Superior temporal gyrus (tissue), 1 donor: ENCODE measurements around the gene POLN.
"Not testable (repeated sequence)": the region's sequence is repeated elsewhere in the genome, so short reads cannot be mapped to it uniquely, and the experiment has no call there.

Source experiments
- DNase-seq: peaks from one replicate; pipeline ENCODE4 v3.0.0-alpha.2; 2016; ENCODE audit errors: extremely low spot score

The POLN gene

DNA sequence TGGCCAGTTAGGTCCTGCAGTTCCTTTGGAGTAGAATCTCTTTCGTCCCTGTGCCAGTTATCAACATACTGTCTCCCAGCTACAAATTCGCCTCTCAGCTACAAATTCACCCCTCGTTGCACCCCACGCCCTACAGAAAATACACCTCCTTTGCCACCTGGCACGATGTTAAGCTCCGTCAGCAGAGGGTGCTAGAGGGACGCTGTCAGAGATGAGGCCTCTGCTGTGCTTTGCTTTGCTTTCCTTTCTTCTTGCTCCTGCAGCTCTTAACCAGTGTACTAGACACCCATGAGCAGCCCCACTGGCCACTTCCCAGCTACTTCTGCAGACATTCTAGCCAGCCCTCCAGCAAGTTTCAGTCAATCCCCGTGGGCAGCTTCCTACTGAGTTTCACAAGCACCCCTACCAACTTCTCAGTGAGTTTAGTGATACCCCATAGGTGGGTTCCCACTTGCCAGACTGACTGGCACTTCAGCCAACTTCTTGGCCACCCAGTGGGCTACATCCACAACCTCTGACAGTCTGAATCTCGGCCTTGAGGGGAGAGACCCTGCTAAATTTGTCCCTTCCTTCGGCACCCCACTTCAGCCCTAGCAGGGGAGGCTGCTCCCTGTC lies 21.8 kb downstream of the POLN start:
- DNase-seq = peak; percentile 88

DNA sequence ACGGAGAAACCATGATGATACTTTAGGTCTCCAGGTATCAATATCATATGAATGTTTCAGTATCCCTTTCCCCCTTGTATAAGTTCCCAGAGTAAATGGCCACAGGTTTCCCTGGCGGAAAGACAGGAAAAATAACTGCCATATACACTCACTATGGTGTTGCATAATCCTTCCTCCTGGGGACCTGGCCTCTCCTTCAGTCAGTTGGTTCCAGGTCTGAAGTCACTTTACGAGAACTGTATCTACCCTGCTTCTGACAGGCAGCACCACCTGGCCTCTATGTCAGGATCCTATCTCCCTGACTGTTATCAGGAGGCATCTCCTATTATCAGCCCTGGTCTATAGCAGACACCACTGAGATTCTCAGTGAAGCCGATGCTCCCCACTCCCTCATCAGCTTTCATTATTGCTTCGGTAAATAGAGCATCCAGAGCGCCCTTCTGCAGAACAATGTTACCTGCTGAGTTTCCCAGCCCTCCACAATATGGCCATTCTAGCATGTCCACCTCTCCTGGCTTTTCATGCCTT lies 22.6 kb downstream of the POLN start:
- no peak for DNase-seq

GRCh38 chr4:2218436-2218835 lies 23.5 kb downstream of the POLN start:
- no peak for DNase-seq

DNA sequence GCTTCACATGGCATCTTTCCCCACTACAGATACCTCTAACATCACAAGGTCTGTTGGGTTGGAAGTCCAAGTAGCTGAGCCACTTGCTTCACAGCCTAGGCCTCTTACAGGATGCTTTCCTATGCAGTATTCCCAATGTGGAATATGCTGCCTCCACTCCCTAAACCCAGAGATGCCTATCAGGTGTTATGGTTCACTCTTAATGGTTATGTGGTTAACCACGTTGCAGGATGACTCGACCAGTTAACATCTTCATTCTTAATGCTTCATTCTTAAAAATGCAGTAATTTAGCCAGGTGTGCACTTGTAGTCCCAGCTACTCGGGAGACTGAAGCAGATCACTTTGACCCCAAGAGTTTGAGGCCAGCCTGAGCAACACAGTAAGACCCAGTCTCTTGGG lies 24.2 kb downstream of the POLN start:
- no peak for DNase-seq

- no peak for DNase-seq
Observed at GRCh38 chr4:2212831-2213230, 29.1 kb downstream of the POLN start.

- not testable (repeated sequence) for DNase-seq
Observed at GRCh38 chr4:2202789-2203188, 39.1 kb downstream of the POLN start.

GRCh38 chr4:2194496-2194895 lies 47.4 kb downstream of the POLN start:
- no peak for DNase-seq

DNA sequence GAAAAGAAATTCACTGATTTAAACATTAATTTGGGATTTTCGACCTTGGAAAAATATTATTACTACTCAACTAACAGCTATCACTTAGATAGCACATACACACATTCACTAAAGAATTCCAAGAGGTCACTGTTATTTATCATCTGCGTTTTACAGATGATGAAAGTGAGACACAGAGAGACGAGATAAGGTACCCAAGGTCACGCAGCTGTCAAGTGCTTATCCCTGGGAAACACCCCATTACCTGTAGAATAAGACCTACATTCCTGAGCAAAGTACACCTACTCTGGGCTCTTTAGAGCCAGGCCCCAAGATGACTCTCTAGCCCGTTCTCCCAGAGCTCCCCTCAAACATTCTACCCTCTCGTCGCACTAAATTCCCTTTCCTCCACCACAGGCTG lies 48.6 kb downstream of the POLN start:
- DNase-seq = no peak

DNA sequence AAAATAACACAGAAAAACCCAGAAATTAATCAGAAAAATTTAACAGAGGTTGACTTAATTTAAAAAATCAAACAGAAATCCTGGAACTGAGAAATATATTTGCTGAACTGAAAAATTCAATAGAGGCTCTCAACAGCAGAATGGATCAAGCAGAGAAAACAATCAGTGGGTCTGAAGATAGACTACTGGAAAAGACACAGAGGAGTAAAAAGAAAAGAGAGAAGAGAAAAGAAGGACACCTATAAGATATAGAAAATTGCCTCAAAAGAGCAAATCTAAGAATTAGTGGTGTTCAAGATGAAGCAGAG lies 55.1 kb downstream of the POLN start:
- DNase-seq = no peak

DNA sequence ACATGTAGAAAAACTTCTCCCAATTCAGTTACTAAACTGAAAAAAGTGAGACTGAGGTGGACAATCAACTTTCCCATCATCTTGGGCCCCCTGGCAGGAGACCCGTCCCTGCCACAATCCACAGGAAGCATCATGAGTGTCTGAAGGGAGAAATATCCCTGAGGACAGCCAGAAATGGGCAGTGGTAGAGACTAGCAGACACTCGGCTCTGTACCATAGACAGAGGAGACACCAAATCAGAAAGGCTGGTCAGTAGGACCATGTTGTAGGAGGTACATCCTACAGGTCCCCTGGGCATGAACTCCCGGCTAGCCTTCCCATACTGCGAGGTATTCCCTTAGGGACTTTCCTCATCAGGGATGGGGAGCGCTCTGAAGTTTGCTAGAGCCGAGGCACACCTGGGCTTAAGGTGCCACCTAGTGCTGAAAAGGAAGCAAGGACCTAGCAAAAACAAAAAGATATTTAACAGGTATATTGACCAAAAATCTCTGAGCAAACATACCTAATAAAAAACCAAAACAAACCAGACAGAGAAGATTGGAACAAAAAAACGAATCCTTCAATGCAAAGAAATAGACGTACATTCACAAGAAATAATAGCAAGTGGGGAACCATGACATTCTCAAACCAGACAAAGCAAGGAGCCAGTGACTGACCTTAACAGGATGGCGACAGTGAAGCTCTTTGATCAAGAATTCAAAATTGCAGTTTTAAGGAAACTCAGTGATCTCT lies 55.6 kb downstream of the POLN start:
- DNase-seq = no peak

DNA sequence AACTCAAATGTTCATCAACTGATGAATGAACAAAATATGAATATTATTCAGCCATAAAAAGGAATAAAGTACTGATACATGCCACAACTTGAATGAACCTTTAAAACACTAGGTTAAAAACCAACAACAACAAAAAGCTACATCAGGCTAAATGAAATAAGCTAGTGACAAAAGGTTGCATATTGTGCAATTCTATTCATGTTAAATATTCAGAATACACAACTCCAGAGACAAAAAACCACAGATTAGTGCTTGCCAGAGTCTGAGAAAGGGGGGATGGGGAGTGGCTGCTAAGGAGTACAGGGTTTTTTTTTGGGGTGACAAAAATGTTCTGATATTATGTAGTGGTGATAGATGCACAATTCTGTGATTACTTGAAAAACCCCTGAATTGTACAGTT lies 58.5 kb downstream of the POLN start:
- no peak for DNase-seq

DNA sequence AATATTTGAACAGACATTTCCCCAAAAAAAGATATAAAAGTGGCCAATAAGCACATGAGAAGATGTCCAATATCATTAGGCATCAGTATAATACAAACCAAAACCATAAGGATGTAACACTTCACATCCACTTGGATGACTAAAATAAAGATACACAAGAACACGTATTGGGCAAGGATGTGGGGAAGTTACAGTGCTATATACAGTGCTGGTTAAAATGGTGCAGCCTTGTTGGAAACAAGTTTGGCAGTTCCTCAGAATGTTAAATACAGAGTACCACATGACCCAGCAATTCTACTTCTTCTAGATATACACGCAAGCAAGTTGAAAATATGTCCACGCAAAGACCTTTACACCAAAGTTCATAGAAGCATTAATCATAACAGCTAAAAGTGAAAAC lies 58.9 kb downstream of the POLN start:
- DNase-seq = no peak

- DNase-seq = no peak
Observed at GRCh38 chr4:2180410-2180809, 61.5 kb downstream of the POLN start.

GRCh38 chr4:2179717-2180116 lies 62.2 kb downstream of the POLN start:
- no peak for DNase-seq

GRCh38 chr4:2178986-2179385 lies 62.9 kb downstream of the POLN start:
- DNase-seq = no peak

GRCh38 chr4:2177443-2178093 lies 64.4 kb downstream of the POLN start:
- no peak for DNase-seq

GRCh38 chr4:2175990-2176698 lies 65.8 kb downstream of the POLN start:
- DNase-seq = no peak

DNA sequence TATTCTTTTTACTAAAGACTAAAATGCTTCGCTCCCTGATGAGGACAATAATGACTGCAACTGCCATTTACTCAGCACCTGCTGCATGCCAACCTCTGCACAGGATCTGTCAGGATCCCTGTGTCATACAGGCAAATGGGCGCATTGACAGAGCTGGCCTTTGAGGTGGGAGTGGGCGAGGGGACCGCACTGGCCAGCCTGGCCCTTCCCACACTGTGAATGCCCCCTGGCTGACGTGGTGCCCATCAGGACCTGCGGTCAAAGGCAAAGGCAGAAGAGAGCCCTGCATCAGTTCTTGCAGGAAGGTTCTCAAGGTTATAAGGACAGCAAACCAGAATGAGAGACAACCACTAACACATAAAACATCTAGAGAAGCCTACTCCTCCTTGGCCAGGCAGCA lies 67.9 kb downstream of the POLN start:
- DNase-seq = no peak

GRCh38 chr4:2172627-2173231 lies 69.2 kb downstream of the POLN start:
- DNase-seq = no peak

DNA sequence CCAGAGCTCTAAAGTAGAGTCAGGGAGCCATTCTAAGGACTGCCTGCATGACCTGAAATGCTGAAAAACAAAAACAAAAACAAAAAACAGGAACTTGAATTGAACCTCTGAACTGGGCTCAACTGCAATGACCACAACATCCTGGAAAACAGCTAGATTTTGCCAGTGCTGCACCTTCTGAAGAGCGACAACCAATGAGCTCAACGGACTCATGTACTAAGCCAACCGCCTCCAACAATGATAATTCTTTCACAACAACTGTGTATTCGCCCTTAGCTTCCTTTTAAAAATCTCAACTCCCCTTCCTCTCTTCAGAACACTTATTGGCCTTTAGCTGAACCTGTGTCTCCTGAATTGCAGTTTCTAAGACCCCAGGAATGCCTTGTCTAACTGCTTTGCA lies 69.8 kb downstream of the POLN start:
- DNase-seq = no peak

- DNase-seq = no peak
Observed at GRCh38 chr4:2168469-2169319, 73.2 kb downstream of the POLN start.
